ENCODE results near the gene TEP1. TPM values are rescaled to one million over a fixed set of nuclear protein-coding genes. Genes with fewer than 3 reads are reported as not detected.

TEP1 gene
- total and polyA plus RNA-seq, 2 of the 13 experiments (the other 11 are each of a cell fraction or from before 2014, with no cell fraction given) = 11.0 to 12.8 TPM

DNA sequence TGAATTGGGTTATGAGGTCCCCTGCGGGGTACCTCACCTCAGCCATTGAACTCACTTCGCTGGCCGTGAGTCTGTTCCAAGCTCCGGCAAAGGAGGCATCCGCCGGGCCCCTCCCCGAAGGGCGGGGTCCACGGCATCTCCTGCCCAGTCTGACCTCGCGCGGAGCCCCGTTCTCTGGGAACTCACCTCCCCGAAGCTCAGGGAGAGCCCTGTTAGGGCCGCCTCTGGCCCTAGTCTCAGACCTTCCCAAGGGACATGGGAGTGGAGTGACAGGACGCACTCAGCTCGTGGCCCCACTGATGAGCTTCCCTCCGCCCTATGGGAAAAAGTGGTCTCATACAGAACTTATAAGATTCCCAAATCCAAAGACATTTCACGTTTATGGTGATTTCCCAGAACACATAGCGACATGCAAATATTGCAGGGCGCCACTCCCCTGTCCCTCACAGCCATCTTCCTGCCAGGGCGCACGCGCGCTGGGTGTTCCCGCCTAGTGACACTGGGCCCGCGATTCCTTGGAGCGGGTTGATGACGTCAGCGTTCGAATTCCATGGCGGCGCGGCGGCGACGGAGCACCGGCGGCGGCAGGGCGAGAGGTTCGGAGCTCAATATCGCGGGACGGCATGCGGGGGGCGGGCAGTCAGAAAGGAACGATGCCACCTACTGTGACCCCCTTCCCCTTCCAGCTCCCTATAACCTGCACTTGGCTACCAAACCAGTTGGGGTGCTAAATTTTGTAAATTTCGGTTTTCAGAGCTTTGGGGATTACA, 70.0 kb downstream of the TEP1 start, which contains the start of gene PARP2 (continued):
- TF ChIP-seq GABPA (IDR thresholded peaks at IDR 0.05; ENCODE audit: low read depth, low read length) (no peak), GABPA (CRISPR knock-in tag; IDR thresholded peaks at IDR 0.05; ENCODE audit: low read depth) (peak; percentile 75), SIX4 (CRISPR knock-in tag; IDR thresholded peaks at IDR 0.05) (no peak), CBX5 (CRISPR knock-in tag; IDR thresholded peaks at IDR 0.05; ENCODE audit: borderline replicate concordance) (peak; percentile 82; the same call in 1 of the 2 replicates), ZNF576 (CRISPR knock-in tag; IDR thresholded peaks at IDR 0.05) (no peak), ZNF564 (CRISPR knock-in tag; IDR thresholded peaks at IDR 0.05) (peak; percentile 95), ZNF510 (CRISPR knock-in tag; IDR thresholded peaks at IDR 0.05; ENCODE audit: low read depth) (peak; percentile 90), NFYB (CRISPR knock-in tag; IDR thresholded peaks at IDR 0.05) (peak; percentile 57; the same call in 1 of the 2 replicates), YEATS4 (CRISPR knock-in tag; IDR thresholded peaks at IDR 0.05; ENCODE audit: borderline replicate concordance) (peak; percentile 84), ZNF329 (CRISPR knock-in tag; IDR thresholded peaks at IDR 0.05; ENCODE audit: low read depth) (no peak), SAP130 (CRISPR knock-in tag; IDR thresholded peaks at IDR 0.05; ENCODE audit: low read depth) (peak; percentile 95), ZNF781 (CRISPR knock-in tag; IDR thresholded peaks at IDR 0.05; ENCODE audit: borderline replicate concordance, not compliant biosample characterization) (no peak), PHF8 (CRISPR knock-in tag; IDR thresholded peaks at IDR 0.05) (peak; percentile 81), ZMYM3 (CRISPR knock-in tag; IDR thresholded peaks at IDR 0.05) (no peak; the same call in 1 of the 2 replicates), MIER3 (CRISPR knock-in tag; IDR thresholded peaks at IDR 0.05; ENCODE audit: borderline replicate concordance) (peak; percentile 95)
- TF ChIP-seq, protein P1, sequence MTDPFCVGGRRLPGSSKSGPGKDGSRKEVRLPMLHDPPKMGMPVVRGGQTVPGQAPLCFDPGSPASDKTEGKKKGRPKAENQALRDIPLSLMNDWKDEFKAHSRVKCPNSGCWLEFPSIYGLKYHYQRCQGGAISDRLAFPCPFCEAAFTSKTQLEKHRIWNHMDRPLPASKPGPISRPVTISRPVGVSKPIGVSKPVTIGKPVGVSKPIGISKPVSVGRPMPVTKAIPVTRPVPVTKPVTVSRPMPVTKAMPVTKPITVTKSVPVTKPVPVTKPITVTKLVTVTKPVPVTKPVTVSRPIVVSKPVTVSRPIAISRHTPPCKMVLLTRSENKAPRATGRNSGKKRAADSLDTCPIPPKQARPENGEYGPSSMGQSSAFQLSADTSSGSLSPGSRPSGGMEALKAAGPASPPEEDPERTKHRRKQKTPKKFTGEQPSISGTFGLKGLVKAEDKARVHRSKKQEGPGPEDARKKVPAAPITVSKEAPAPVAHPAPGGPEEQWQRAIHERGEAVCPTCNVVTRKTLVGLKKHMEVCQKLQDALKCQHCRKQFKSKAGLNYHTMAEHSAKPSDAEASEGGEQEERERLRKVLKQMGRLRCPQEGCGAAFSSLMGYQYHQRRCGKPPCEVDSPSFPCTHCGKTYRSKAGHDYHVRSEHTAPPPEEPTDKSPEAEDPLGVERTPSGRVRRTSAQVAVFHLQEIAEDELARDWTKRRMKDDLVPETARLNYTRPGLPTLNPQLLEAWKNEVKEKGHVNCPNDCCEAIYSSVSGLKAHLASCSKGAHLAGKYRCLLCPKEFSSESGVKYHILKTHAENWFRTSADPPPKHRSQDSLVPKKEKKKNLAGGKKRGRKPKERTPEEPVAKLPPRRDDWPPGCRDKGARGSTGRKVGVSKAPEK (CRISPR knock-in tag; IDR thresholded peaks at IDR 0.05; ENCODE audit: borderline replicate concordance) = no peak
- TF ChIP-seq, protein P2, sequence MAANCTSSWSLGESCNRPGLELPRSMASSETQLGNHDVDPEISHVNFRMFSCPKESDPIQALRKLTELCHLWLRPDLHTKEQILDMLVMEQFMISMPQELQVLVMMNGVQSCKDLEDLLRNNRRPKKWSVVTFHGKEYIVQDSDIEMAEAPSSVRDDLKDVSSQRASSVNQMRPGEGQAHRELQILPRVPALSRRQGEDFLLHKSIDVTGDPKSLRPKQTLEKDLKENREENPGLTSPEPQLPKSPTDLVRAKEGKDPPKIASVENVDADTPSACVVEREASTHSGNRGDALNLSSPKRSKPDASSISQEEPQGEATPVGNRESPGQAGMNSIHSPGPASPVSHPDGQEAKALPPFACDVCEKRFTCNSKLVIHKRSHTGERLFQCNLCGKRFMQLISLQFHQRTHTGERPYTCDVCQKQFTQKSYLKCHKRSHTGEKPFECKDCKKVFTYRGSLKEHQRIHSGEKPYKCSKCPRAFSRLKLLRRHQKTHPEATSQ (CRISPR knock-in tag; IDR thresholded peaks at IDR 0.05; ENCODE audit: borderline replicate concordance) = peak; percentile 98
- TF ChIP-seq, protein P3, sequence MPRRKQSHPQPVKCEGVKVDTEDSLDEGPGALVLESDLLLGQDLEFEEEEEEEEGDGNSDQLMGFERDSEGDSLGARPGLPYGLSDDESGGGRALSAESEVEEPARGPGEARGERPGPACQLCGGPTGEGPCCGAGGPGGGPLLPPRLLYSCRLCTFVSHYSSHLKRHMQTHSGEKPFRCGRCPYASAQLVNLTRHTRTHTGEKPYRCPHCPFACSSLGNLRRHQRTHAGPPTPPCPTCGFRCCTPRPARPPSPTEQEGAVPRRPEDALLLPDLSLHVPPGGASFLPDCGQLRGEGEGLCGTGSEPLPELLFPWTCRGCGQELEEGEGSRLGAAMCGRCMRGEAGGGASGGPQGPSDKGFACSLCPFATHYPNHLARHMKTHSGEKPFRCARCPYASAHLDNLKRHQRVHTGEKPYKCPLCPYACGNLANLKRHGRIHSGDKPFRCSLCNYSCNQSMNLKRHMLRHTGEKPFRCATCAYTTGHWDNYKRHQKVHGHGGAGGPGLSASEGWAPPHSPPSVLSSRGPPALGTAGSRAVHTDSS (CRISPR knock-in tag; conservative IDR thresholded peaks at IDR 0.05) = no peak
- TF ChIP-seq, protein P4, sequence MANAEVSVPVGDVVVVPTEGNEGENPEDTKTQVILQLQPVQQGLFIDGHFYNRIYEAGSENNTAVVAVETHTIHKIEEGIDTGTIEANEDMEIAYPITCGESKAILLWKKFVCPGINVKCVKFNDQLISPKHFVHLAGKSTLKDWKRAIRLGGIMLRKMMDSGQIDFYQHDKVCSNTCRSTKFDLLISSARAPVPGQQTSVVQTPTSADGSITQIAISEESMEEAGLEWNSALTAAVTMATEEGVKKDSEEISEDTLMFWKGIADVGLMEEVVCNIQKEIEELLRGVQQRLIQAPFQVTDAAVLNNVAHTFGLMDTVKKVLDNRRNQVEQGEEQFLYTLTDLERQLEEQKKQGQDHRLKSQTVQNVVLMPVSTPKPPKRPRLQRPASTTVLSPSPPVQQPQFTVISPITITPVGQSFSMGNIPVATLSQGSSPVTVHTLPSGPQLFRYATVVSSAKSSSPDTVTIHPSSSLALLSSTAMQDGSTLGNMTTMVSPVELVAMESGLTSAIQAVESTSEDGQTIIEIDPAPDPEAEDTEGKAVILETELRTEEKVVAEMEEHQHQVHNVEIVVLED (CRISPR knock-in tag; IDR thresholded peaks at IDR 0.05; ENCODE audit: borderline replicate concordance) = peak; percentile 78
